HFFc6 (cell line): ENCODE results near the gene CTAGE8. TPM values are rescaled to one million over a fixed set of nuclear protein-coding genes. Genes with fewer than 3 reads are reported as not detected.
"Not testable (repeated sequence)": the region's sequence is repeated elsewhere in the genome, so short reads cannot be mapped to it uniquely, and the experiment has no call there.

Experiments
- DNase-seq: peaks from one replicate; pipeline ENCODE4 v3.0.0-alpha.2; 2018
- H3K27ac Mint-ChIP-seq: 2 replicates; pipeline ENCODE4 v1.8.0; 2020; ENCODE audit warnings: mild to moderate bottlenecking, mixed read lengths
- H3K27me3 Mint-ChIP-seq: 2 replicates; pipeline ENCODE4 v1.8.0; 2021; ENCODE audit warnings: mild to moderate bottlenecking, moderate library complexity, mixed read lengths; ENCODE audit not compliant: insufficient read depth
- H3K36me3 Mint-ChIP-seq: 2 replicates; pipeline ENCODE4 v1.8.0; 2021; ENCODE audit warnings: low read depth, mixed read lengths
- H3K4me1 Mint-ChIP-seq: 2 replicates; pipeline ENCODE4 v1.8.0; 2020; ENCODE audit warnings: low read depth, mixed read lengths
- H3K4me3 Mint-ChIP-seq: 2 replicates; pipeline ENCODE4 v1.8.0; 2020; ENCODE audit warnings: mild to moderate bottlenecking, moderate library complexity, mixed read lengths
- H3K9me3 Mint-ChIP-seq: 2 replicates; pipeline ENCODE4 v1.8.0; 2020; ENCODE audit warnings: mild to moderate bottlenecking, mixed read lengths
- CTCF ChIP-seq: fragments of 200-600 bp; sonication (generic); IDR thresholded peaks from 2 replicates; pipeline ENCODE4 v1.5.0; 2021; ENCODE audit warnings: antibody characterized with exemption, mild to moderate bottlenecking
- total RNA-seq, 6 experiments: library from RNA; stranded (reverse); fragmentation: NEBNext Ultra II Directional; extraction: Animal tissue kit (Norgen Biotek cat#: 25700); gene quantifications; 2 replicates in 1 of 6; 3 replicates in 5 of 6; pipeline ENCODE4 v1.2.3, GENCODE V29; 2021

The CTAGE8 gene
- total RNA-seq, 6 experiments from 2014 or later = not detected

GRCh38 chr7:144283716-144284115, 14.6 kb upstream of the CTAGE8 start:
- H3K4me3 Mint-ChIP-seq, H3K9me3 Mint-ChIP-seq: not testable (repeated sequence)

GRCh38 chr7:144282490-144282889, 13.4 kb upstream of the CTAGE8 start:
- H3K36me3 Mint-ChIP-seq, DNase-seq, H3K27ac Mint-ChIP-seq, H3K27me3 Mint-ChIP-seq, H3K4me1 Mint-ChIP-seq, H3K4me3 Mint-ChIP-seq, H3K9me3 Mint-ChIP-seq: not testable (repeated sequence)

More at GRCh38 chr7:144283716-144284115, 14.6 kb upstream of the CTAGE8 start:
- not testable (repeated sequence) for H3K27me3 Mint-ChIP-seq, H3K4me1 Mint-ChIP-seq, H3K36me3 Mint-ChIP-seq, DNase-seq, H3K27ac Mint-ChIP-seq

GRCh38 chr7:144281981-144282380, 12.9 kb upstream of the CTAGE8 start:
- H3K27ac Mint-ChIP-seq, H3K9me3 Mint-ChIP-seq, DNase-seq, H3K4me1 Mint-ChIP-seq, H3K36me3 Mint-ChIP-seq, H3K4me3 Mint-ChIP-seq, H3K27me3 Mint-ChIP-seq: not testable (repeated sequence)

GRCh38 chr7:144280010-144280409, 10.9 kb upstream of the CTAGE8 start:
- H3K27ac Mint-ChIP-seq, DNase-seq, H3K27me3 Mint-ChIP-seq, H3K36me3 Mint-ChIP-seq, H3K4me1 Mint-ChIP-seq, H3K9me3 Mint-ChIP-seq, H3K4me3 Mint-ChIP-seq: not testable (repeated sequence)

- not testable (repeated sequence) for H3K4me1 Mint-ChIP-seq, H3K4me3 Mint-ChIP-seq, H3K27ac Mint-ChIP-seq, DNase-seq, H3K36me3 Mint-ChIP-seq, H3K27me3 Mint-ChIP-seq, H3K9me3 Mint-ChIP-seq
Observed at GRCh38 chr7:144275281-144275680, 6.2 kb upstream of the CTAGE8 start.

GRCh38 chr7:144264692-144265091, 4.4 kb downstream of the CTAGE8 start, which contains the start of gene OR2A7:
Gene OR2A7, minus strand, starts transcription at chr7:144264792. Its CDS starts 5,164 bp downstream, at chr7:144259628.
- H3K27me3 Mint-ChIP-seq, H3K36me3 Mint-ChIP-seq, H3K27ac Mint-ChIP-seq, H3K9me3 Mint-ChIP-seq, H3K4me3 Mint-ChIP-seq, H3K4me1 Mint-ChIP-seq, DNase-seq: not testable (repeated sequence)

GRCh38 chr7:144262128-144262527, 7.0 kb downstream of the CTAGE8 start:
- not testable (repeated sequence) for DNase-seq, H3K4me3 Mint-ChIP-seq, H3K27me3 Mint-ChIP-seq, H3K27ac Mint-ChIP-seq, H3K9me3 Mint-ChIP-seq, H3K4me1 Mint-ChIP-seq, H3K36me3 Mint-ChIP-seq

GRCh38 chr7:144259067-144259466, 10.0 kb downstream of the CTAGE8 start:
- not testable (repeated sequence) for H3K27me3 Mint-ChIP-seq, H3K4me1 Mint-ChIP-seq, H3K36me3 Mint-ChIP-seq, H3K27ac Mint-ChIP-seq, H3K4me3 Mint-ChIP-seq, DNase-seq
- H3K9me3 Mint-ChIP-seq = peaks cover 18% of the 10 kb centered on the region; the same call in 1 of the 2 replicates

GRCh38 chr7:144256112-144256511, 13.0 kb downstream of the CTAGE8 start:
- no peak for TF ChIP-seq CTCF
- DNase-seq = no peak
- Mint-ChIP-seq H3K4me1 (no peaks in the 10 kb centered on the region), H3K36me3 (no peaks in the 10 kb centered on the region), H3K27me3 (no peaks in the 10 kb centered on the region), H3K4me3 (no peak overlapping the region), H3K27ac (no peak overlapping the region), H3K9me3 (peaks cover 18% of the 10 kb centered on the region; the same call in 1 of the 2 replicates)

- H3K27ac Mint-ChIP-seq = no peak overlapping the region
- no peaks in the 10 kb centered on the region for H3K4me1 Mint-ChIP-seq
- no peak for DNase-seq
- no peak overlapping the region for H3K4me3 Mint-ChIP-seq
- H3K9me3 Mint-ChIP-seq = peaks cover 17% of the 10 kb centered on the region; the same call in 1 of the 2 replicates
- no peaks in the 10 kb centered on the region for H3K36me3 Mint-ChIP-seq
- H3K27me3 Mint-ChIP-seq = no peaks in the 10 kb centered on the region
- no peak for TF ChIP-seq CTCF
Observed at GRCh38 chr7:144255471-144255897, 13.6 kb downstream of the CTAGE8 start.

GRCh38 chr7:144252307-144252706, 16.8 kb downstream of the CTAGE8 start:
- H3K4me3 Mint-ChIP-seq, H3K27me3 Mint-ChIP-seq, H3K36me3 Mint-ChIP-seq, H3K4me1 Mint-ChIP-seq, H3K27ac Mint-ChIP-seq, DNase-seq: not testable (repeated sequence)
- H3K9me3 Mint-ChIP-seq = peaks cover 14% of the 10 kb centered on the region; the same call in 1 of the 2 replicates

- DNase-seq, H3K9me3 Mint-ChIP-seq, H3K4me1 Mint-ChIP-seq, H3K36me3 Mint-ChIP-seq, H3K4me3 Mint-ChIP-seq, H3K27me3 Mint-ChIP-seq, H3K27ac Mint-ChIP-seq: not testable (repeated sequence)
Observed at GRCh38 chr7:144247674-144248330, 21.3 kb downstream of the CTAGE8 start.
